ENCODE data around the gene OR2T27.
"Not testable (repeated sequence)": the region's sequence is repeated elsewhere in the genome, so short reads cannot be mapped to it uniquely, and the experiment has no call there.

OR2T27 gene

GRCh38 chr1:248655354-248655753 lies at the start of gene OR2T27:
Gene OR2T27 (minus strand): TSS chr1:248655528. CDS start chr1:248650884, 4,644 bp downstream.
- not testable (repeated sequence) for DNase-seq (ENCODE audit: low read depth in 3 of 3)

GRCh38 chr1:248704606-248705005 lies 49.3 kb upstream of the OR2T27 start:
- DNase-seq (ENCODE audit: low read depth in 3 of 3): no peak

DNA sequence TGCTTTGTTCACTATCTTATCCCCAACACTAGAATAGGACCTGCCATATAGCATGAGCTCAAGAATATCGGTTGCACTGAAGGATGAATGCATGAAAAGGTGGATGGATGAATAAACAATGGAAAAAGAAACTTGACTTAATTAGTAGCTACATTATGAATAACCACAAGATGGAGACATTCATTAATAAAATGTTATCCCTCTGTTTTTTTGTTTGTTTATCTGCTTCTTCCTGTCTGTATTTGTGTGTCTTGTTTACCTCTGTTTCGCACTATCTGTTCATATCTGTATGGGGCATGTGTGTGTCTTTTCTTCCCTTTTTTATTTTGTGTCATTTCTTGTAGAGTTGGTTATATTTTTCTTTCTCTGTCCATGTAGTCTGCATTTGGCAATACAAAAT lies 48.3 kb upstream of the OR2T27 start:
- no peak for DNase-seq (ENCODE audit: low read depth in 3 of 3)

GRCh38 chr1:248702714-248703113 lies 47.4 kb upstream of the OR2T27 start, which contains the start of gene OR14I1:
Gene OR14I1 (minus strand): TSS chr1:248702766.
- no peak for DNase-seq (ENCODE audit: low read depth in 3 of 3)

DNA sequence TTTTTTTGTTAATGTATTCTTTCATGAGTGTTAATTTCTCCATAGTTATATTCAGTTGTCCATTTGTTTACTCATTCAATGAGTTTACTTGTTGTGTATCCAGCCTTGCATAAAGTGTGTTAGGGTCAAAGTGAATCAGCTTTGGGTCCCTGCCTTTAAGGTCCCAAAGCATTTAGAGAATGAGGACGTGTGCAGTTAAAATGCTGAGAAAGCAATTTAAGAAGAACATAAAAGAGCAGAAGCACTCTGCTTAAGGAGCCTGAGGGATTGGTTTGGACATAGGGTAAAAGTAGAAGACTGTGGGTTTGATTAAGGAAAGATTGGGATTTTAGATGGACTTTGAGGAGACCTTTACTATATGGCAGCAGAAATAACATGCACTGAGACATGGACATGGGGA lies 43.8 kb upstream of the OR2T27 start:
- DNase-seq (ENCODE audit: low read depth in 3 of 3): no peak

- no peak for DNase-seq (ENCODE audit: low read depth in 3 of 3)
Observed at GRCh38 chr1:248697907-248698306, 42.6 kb upstream of the OR2T27 start.

- DNase-seq (ENCODE audit: low read depth in 3 of 3): no peak
Observed at GRCh38 chr1:248696774-248697173, 41.4 kb upstream of the OR2T27 start.

GRCh38 chr1:248696261-248696660 lies 40.9 kb upstream of the OR2T27 start:
- DNase-seq (ENCODE audit: low read depth in 3 of 3): no peak

- no peak for DNase-seq (ENCODE audit: low read depth in 3 of 3)
Observed at GRCh38 chr1:248695451-248696132, 40.3 kb upstream of the OR2T27 start.

GRCh38 chr1:248691567-248692155 lies 36.3 kb upstream of the OR2T27 start:
- no peak for DNase-seq (ENCODE audit: low read depth in 3 of 3)

DNA sequence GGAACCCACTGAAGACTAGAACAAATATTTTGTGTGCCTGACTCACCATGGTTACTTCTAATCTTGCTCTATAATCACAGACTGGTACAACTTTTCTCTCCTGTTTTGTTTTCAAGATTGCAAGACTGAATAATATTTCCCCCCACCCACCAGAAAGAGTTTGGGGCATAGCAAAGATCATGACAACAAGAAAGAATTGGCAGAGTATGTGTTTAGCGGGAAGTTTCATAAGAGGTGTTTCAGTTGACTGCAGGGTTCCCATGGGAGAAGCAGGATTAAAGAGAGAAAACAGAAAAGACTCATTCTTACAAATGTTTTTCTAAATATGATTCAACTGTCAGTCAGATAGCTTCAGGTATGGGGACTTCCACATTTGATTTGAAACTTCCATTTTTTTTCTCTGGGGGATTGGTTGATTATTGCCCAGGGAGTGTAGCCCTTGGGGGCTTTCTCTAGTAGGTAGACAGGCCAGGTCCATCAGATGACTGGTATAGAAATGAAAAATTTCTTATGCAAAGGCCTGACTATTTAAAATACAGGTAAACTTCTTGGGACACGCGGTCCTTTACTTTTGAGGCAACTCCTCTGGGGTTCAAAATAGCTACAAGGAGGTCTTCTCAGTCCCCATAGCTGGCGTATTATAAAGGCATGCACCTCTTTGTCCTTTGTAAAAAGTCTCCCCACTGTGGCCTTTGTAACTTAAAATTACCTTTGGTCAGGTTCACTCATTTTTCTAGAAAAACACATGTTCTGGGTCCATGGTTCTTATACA lies 33.4 kb upstream of the OR2T27 start:
- no peak for DNase-seq (ENCODE audit: low read depth in 3 of 3)

- no peak for DNase-seq (ENCODE audit: low read depth in 3 of 3)
Observed at GRCh38 chr1:248686815-248687214, 31.5 kb upstream of the OR2T27 start.

DNA sequence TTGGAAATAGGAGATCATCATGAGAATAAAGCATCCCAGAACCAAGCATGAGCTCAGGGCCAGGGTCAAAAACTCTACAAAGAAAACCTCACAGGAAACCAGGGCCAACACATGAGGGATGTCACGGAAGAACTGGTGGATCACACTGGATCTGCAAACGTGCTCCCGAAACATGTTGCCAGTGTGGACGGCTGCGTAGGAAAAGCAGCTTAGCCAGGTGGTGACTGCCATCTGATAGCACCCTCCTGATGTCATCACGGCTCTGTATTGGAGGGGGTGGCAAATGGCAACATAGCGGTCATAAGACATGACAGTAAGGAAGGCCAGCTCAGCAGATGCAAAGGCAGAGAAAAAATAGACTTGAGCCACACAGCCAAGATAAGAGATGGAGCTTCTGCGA lies 26.3 kb upstream of the OR2T27 start:
- no peak for DNase-seq (ENCODE audit: low read depth in 3 of 3)

DNA sequence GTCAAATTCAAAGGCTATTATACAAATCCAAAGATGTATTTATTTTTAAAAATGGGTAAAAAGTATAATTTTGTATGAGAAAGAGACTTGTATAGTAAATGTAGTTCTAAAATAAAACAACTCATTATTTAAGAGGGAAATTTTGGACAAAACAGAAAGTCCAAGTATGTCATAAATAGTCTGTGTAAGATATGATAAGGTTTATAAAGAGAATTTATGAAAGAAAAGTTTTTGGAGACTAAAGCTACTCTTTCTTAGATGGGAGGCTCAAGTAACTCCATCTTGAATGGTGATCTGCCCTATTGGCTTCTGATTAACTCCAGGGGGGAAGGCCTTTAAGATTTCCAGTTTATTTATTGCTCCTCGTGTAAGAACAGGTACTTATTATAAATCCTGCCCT lies 14.7 kb upstream of the OR2T27 start:
- no peak for DNase-seq (ENCODE audit: low read depth in 3 of 3)

DNA sequence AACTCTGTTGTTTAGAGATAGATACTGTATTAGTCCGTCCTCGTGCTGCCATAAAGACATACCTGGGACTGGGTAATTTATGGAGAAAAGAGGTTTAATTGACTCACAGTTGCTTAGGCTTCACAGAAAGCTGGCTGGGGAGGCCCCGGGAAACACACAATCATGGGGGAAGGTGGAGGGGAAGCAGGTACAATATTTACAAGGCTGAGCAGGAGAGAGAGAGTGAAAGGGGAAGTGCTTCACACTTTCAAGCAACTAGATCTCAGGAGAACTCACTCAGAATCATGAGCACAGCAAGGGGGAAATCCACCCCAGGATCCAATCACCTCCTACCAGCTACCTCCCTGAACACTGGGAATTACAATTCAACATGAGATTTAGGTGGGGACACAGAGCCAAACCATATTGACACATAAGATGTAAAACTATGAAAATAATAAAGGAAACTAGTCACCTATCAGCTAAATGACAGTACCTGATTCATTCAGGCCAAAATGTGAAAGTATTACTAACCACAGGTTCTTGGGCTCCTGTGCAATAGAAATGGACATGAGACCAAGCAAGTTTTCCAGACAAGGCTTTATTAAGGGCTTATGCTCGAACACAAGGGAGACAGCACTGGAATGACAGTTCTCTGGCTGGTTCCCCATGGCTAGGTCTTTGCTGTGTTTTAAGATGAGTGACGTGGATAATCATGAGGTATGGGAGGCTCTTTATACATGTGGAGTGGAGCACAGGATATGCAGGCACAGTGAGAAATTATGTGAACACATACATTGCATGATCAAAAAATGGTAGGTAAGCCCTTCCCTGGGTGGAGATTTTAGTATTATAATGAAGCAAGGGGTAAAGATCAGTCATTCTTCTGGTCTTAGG lies 8.4 kb upstream of the OR2T27 start:
- DNase-seq (ENCODE audit: low read depth in 3 of 3): not testable (repeated sequence)

- not testable (repeated sequence) for DNase-seq (ENCODE audit: low read depth in 3 of 3)
Observed at GRCh38 chr1:248656797-248657196, 1.5 kb upstream of the OR2T27 start.

DNA sequence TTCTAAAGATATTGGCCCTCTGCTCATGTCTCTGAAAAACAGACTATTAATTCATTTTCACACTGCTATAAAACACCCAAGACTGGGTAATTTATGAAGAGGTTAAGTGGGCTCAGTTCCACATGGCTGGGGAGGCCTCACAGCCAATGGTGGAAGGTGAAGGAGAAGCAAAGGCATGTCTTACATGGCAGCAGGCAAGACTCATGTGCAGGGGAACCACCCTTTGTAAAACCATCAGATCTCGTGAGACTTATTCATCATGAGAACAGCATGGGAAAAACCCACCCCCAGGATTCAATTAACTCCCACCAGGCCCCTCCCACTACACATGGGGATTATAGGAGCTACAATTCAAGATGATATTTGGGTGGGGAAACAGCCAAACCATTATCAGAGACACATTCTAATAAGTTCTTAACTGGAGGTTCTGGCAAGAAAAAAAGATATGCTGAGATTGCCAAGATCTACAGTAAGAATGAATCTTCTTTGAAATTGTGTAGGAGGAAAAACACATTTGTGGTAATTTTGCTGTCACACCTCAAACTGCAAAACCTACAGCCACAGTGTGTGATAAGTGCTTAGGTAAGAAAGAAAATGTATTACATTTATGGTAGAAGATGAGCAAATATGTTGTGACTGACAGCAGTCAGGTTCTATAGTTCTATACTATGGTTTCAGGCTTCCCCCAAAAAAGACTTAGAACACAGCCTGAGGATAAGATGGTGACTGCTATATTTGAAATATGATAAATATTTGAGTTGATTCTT lies 6.4 kb downstream of the OR2T27 start:
- not testable (repeated sequence) for DNase-seq (ENCODE audit: low read depth in 3 of 3)

DNA sequence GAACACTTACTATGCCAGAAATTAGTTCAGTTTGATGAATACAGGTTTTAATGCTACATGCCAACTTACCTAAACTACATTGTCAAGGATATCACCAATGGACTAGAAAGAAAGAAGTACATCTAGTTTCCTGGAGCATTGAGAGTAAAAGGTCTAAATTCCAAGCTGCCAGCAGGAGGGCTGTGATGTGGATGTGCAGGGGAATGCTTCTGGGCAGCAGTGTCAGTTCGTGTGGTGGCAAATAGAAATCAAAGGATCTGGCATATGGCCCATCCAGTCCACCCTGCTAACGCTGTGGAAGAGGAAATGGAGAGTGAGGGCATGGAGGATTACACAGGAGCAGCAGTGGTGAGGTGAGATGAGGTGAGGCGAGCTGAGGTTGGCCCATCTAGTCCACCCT lies 10.2 kb downstream of the OR2T27 start, which contains the start of gene OR2T35:
Gene OR2T35, minus strand, starts transcription at position 101 of the 400 bp plus-strand sequence. CDS start 6,020 bp downstream, outside the sequence.
- not testable (repeated sequence) for DNase-seq (ENCODE audit: low read depth in 3 of 3)

- DNase-seq (ENCODE audit: low read depth in 3 of 3): not testable (repeated sequence)
Observed at GRCh38 chr1:248642971-248643651, 12.2 kb downstream of the OR2T27 start.

- not testable (repeated sequence) for DNase-seq (ENCODE audit: low read depth in 3 of 3)
Observed at GRCh38 chr1:248641583-248641982, 13.7 kb downstream of the OR2T27 start.
